Activated T-helper 2 cell treated with anti-CD3 and anti-CD28 coated beads, Interferon-gamma antibody, Interleukin-2, Interleukin-4, amounts not matched to agents 10 μg/mL and 5 μg/mL and 100 μg/mL, durations not matched to agents 14 hours and 24 hours and 36 hours (primary cell): ENCODE data around the gene NTNG2. TPM values are rescaled to one million over a fixed set of nuclear protein-coding genes. Genes with fewer than 3 reads are reported as not detected.

Experiments
- DNase-seq: peaks from one replicate; pipeline ENCODE4 v3.0.0; 2021; ENCODE audit warnings: low spot score
- H3K27ac Mint-ChIP-seq: one replicate; pipeline ENCODE4 v1.8.0; 2021; ENCODE audit warnings: mixed read lengths
- H3K27me3 Mint-ChIP-seq: one replicate; pipeline ENCODE4 v1.8.0; 2021; ENCODE audit warnings: low read depth, mixed read lengths
- H3K36me3 Mint-ChIP-seq: one replicate; pipeline ENCODE4 v1.8.0; 2021; ENCODE audit warnings: low read depth, mixed read lengths
- H3K4me1 Mint-ChIP-seq: one replicate; pipeline ENCODE4 v1.8.0; 2021; ENCODE audit warnings: low read depth, mixed read lengths
- H3K4me3 Mint-ChIP-seq: one replicate; pipeline ENCODE4 v1.8.0; 2021; ENCODE audit warnings: low read depth, mild to moderate bottlenecking, moderate library complexity, mixed read lengths
- H3K9me3 Mint-ChIP-seq: one replicate; pipeline ENCODE4 v1.8.0; 2021; ENCODE audit warnings: mixed read lengths
- intact Hi-C: fragments of 100-400 bp; cut with micrococcal nuclease; formaldehyde crosslinking; loops from one replicate; pipeline ENCODE4 v1.15.1; 2023
- total RNA-seq: library from RNA; stranded (reverse); gene quantifications from 2 replicates; pipeline ENCODE4 v1.2.3, GENCODE V29; 2022

The NTNG2 gene
- total RNA-seq, 1 donor from 2014 or later = 5.2 TPM

- no peak for DNase-seq
- H3K27ac Mint-ChIP-seq = no peak overlapping the region
- intact Hi-C loops = no loop called here
- H3K36me3 Mint-ChIP-seq = no peaks in the 10 kb centered on the region
- peaks cover 7% of the 10 kb centered on the region for H3K27me3 Mint-ChIP-seq
- H3K4me1 Mint-ChIP-seq = no peaks in the 10 kb centered on the region
- no peaks in the 10 kb centered on the region for H3K9me3 Mint-ChIP-seq
- no peak overlapping the region for H3K4me3 Mint-ChIP-seq
Measured at GRCh38 chr9:132184124-132184523, 22.3 kb downstream of the NTNG2 start.

- H3K36me3 Mint-ChIP-seq = no peaks in the 10 kb centered on the region
- peaks cover 7% of the 10 kb centered on the region for H3K27me3 Mint-ChIP-seq
- DNase-seq = no peak
- no peaks in the 10 kb centered on the region for H3K4me1 Mint-ChIP-seq
- intact Hi-C loops = no loop called here
- no peaks in the 10 kb centered on the region for H3K9me3 Mint-ChIP-seq
- no peak overlapping the region for H3K4me3 Mint-ChIP-seq
- H3K27ac Mint-ChIP-seq = no peak overlapping the region
Measured at GRCh38 chr9:132185073-132186009, 23.5 kb downstream of the NTNG2 start.

- no peak overlapping the region for H3K27ac Mint-ChIP-seq
- no peaks in the 10 kb centered on the region for H3K9me3 Mint-ChIP-seq
- intact Hi-C loops = no loop called here
- H3K4me3 Mint-ChIP-seq = no peak overlapping the region
- H3K36me3 Mint-ChIP-seq = no peaks in the 10 kb centered on the region
- no peaks in the 10 kb centered on the region for H3K4me1 Mint-ChIP-seq
- peaks cover 6% of the 10 kb centered on the region for H3K27me3 Mint-ChIP-seq
- no peak for DNase-seq
Measured at GRCh38 chr9:132187121-132187620, 25.3 kb downstream of the NTNG2 start.

GRCh38 chr9:132190966-132191365 is 29.1 kb downstream of the NTNG2 start:
- DNase-seq = no peak
- no peak overlapping the region for H3K27ac Mint-ChIP-seq
- no peaks in the 10 kb centered on the region for H3K9me3 Mint-ChIP-seq
- peaks cover 3% of the 10 kb centered on the region for H3K27me3 Mint-ChIP-seq
- H3K4me1 Mint-ChIP-seq = no peaks in the 10 kb centered on the region
- H3K4me3 Mint-ChIP-seq = no peak overlapping the region
- intact Hi-C loops = no loop called here
- no peaks in the 10 kb centered on the region for H3K36me3 Mint-ChIP-seq

GRCh38 chr9:132192728-132193127 is 30.9 kb downstream of the NTNG2 start:
- intact Hi-C loops = no loop called here
- H3K36me3 Mint-ChIP-seq = no peaks in the 10 kb centered on the region
- no peak overlapping the region for H3K4me3 Mint-ChIP-seq
- H3K9me3 Mint-ChIP-seq = no peaks in the 10 kb centered on the region
- H3K27ac Mint-ChIP-seq = no peak overlapping the region
- no peaks in the 10 kb centered on the region for H3K4me1 Mint-ChIP-seq
- DNase-seq = no peak
- H3K27me3 Mint-ChIP-seq = no peaks in the 10 kb centered on the region

- no peaks in the 10 kb centered on the region for H3K36me3 Mint-ChIP-seq
- no peak for DNase-seq
- H3K27me3 Mint-ChIP-seq = no peaks in the 10 kb centered on the region
- no peak overlapping the region for H3K27ac Mint-ChIP-seq
- intact Hi-C loops = no loop called here
- H3K4me1 Mint-ChIP-seq = no peaks in the 10 kb centered on the region
- no peak overlapping the region for H3K4me3 Mint-ChIP-seq
- no peaks in the 10 kb centered on the region for H3K9me3 Mint-ChIP-seq
Measured at GRCh38 chr9:132193227-132194124, 31.6 kb downstream of the NTNG2 start.

- no peaks in the 10 kb centered on the region for H3K36me3 Mint-ChIP-seq
- no peaks in the 10 kb centered on the region for H3K9me3 Mint-ChIP-seq
- H3K27me3 Mint-ChIP-seq = no peaks in the 10 kb centered on the region
- H3K27ac Mint-ChIP-seq = no peak overlapping the region
- no peak for DNase-seq
- H3K4me3 Mint-ChIP-seq = no peak overlapping the region
- H3K4me1 Mint-ChIP-seq = no peaks in the 10 kb centered on the region
- intact Hi-C loops = no loop called here
Measured at GRCh38 chr9:132194508-132194907, 32.6 kb downstream of the NTNG2 start.

- no peaks in the 10 kb centered on the region for H3K36me3 Mint-ChIP-seq
- no peak overlapping the region for H3K27ac Mint-ChIP-seq
- no peaks in the 10 kb centered on the region for H3K4me1 Mint-ChIP-seq
- no peak for DNase-seq
- intact Hi-C loops = no loop called here
- H3K27me3 Mint-ChIP-seq = no peaks in the 10 kb centered on the region
- H3K4me3 Mint-ChIP-seq = no peak overlapping the region
- H3K9me3 Mint-ChIP-seq = no peaks in the 10 kb centered on the region
Measured at GRCh38 chr9:132197315-132197714, 35.5 kb downstream of the NTNG2 start.

GRCh38 chr9:132197856-132198550 is 36.1 kb downstream of the NTNG2 start:
- DNase-seq = no peak
- Mint-ChIP-seq H3K4me1 (no peaks in the 10 kb centered on the region), H3K27ac (no peak overlapping the region), H3K4me3 (no peak overlapping the region), H3K36me3 (no peaks in the 10 kb centered on the region), H3K27me3 (no peaks in the 10 kb centered on the region), H3K9me3 (no peaks in the 10 kb centered on the region)
- intact Hi-C loops = no loop called here

GRCh38 chr9:132199056-132199455 is 37.2 kb downstream of the NTNG2 start:
- H3K4me3 Mint-ChIP-seq = no peak overlapping the region
- H3K4me1 Mint-ChIP-seq = no peaks in the 10 kb centered on the region
- H3K27me3 Mint-ChIP-seq = no peaks in the 10 kb centered on the region
- H3K27ac Mint-ChIP-seq = no peak overlapping the region
- intact Hi-C loops = no loop called here
- no peak for DNase-seq
- H3K36me3 Mint-ChIP-seq = no peaks in the 10 kb centered on the region
- no peaks in the 10 kb centered on the region for H3K9me3 Mint-ChIP-seq

GRCh38 chr9:132200706-132201105 is 38.8 kb downstream of the NTNG2 start:
- H3K4me3 Mint-ChIP-seq = no peak overlapping the region
- no peak overlapping the region for H3K27ac Mint-ChIP-seq
- no peaks in the 10 kb centered on the region for H3K4me1 Mint-ChIP-seq
- no peaks in the 10 kb centered on the region for H3K36me3 Mint-ChIP-seq
- intact Hi-C loops = no loop called here
- no peaks in the 10 kb centered on the region for H3K27me3 Mint-ChIP-seq
- H3K9me3 Mint-ChIP-seq = no peaks in the 10 kb centered on the region
- no peak for DNase-seq

- no peaks in the 10 kb centered on the region for H3K27me3 Mint-ChIP-seq
- H3K4me1 Mint-ChIP-seq = no peaks in the 10 kb centered on the region
- no peak for DNase-seq
- no peaks in the 10 kb centered on the region for H3K36me3 Mint-ChIP-seq
- no peaks in the 10 kb centered on the region for H3K9me3 Mint-ChIP-seq
- H3K4me3 Mint-ChIP-seq = no peak overlapping the region
- H3K27ac Mint-ChIP-seq = no peak overlapping the region
- intact Hi-C loops = no loop called here
Measured at GRCh38 chr9:132201139-132201538, 39.3 kb downstream of the NTNG2 start.
